NCI-H187 treated with DMSO at 0.1 percent for 48 hours (cell line): ENCODE results near the gene CWF19L1.

Experiments
- DNase-seq: peaks from one replicate; lab custom pipeline; 2025; lab: John Stamatoyannopoulos, UW

Gene CWF19L1

GRCh38 chr10:100253041-100253440 is 14.4 kb downstream of the CWF19L1 start:
- no peak for DNase-seq

GRCh38 chr10:100248820-100249219 is 18.6 kb downstream of the CWF19L1 start:
- no peak for DNase-seq

GRCh38 chr10:100245484-100246220 is 21.8 kb downstream of the CWF19L1 start:
- DNase-seq: no peak

GRCh38 chr10:100239851-100240250 is 27.6 kb downstream of the CWF19L1 start:
- DNase-seq: no peak

GRCh38 chr10:100238429-100238828 is 29.0 kb downstream of the CWF19L1 start:
- DNase-seq: no peak

GRCh38 chr10:100232101-100232500 is 35.3 kb downstream of the CWF19L1 start:
- DNase-seq: no peak

- no peak for DNase-seq
Observed at GRCh38 chr10:100229819-100230422, 37.5 kb downstream of the CWF19L1 start.

- DNase-seq: no peak
Observed at GRCh38 chr10:100223879-100224278, 43.6 kb downstream of the CWF19L1 start.

- no peak for DNase-seq
Observed at GRCh38 chr10:100222529-100222928, 44.9 kb downstream of the CWF19L1 start.

GRCh38 chr10:100216006-100216405 is 51.4 kb downstream of the CWF19L1 start:
- no peak for DNase-seq

- DNase-seq: no peak
Observed at GRCh38 chr10:100209303-100209702, 58.1 kb downstream of the CWF19L1 start.

GRCh38 chr10:100208276-100208675 is 59.2 kb downstream of the CWF19L1 start:
- DNase-seq: no peak

- no peak for DNase-seq
Observed at GRCh38 chr10:100204370-100204769, 63.1 kb downstream of the CWF19L1 start.

GRCh38 chr10:100201549-100201948 is 65.9 kb downstream of the CWF19L1 start:
- no peak for DNase-seq

GRCh38 chr10:100194711-100195110 is 72.7 kb downstream of the CWF19L1 start:
- DNase-seq: no peak

- no peak for DNase-seq
Observed at GRCh38 chr10:100192350-100192749, 75.1 kb downstream of the CWF19L1 start.

- DNase-seq: no peak
Observed at GRCh38 chr10:100186253-100187212, 80.9 kb downstream of the CWF19L1 start.

GRCh38 chr10:100185364-100186252 is 81.8 kb downstream of the CWF19L1 start, which contains the start of gene ERLIN1:
ERLIN1 (minus strand) TSS chr10:100186029; CDS start chr10:100185626, 403 bp downstream.
- DNase-seq: peak; percentile 14

GRCh38 chr10:100184840-100185239 is 82.6 kb downstream of the CWF19L1 start:
- no peak for DNase-seq

- no peak for DNase-seq
Observed at GRCh38 chr10:100184426-100184825, 83.0 kb downstream of the CWF19L1 start.

- DNase-seq: no peak
Observed at GRCh38 chr10:100183481-100183880, 84.0 kb downstream of the CWF19L1 start.
